ENCODE data around the gene NSDHL.

- no peak for TF ChIP-seq SETDB1 (CRISPR knock-in tag; IDR thresholded peaks at IDR 0.05; ENCODE audit: borderline replicate concordance)
- TF ChIP-seq POLR2A (IDR thresholded peaks at IDR 0.05; ENCODE audit: insufficient read depth in 1 of 2, low read depth in 2 of 2, low read length in 2 of 2): no peak
- TF ChIP-seq TGIF2 (CRISPR knock-in tag; IDR thresholded peaks at IDR 0.05): no peak
- no peak for TF ChIP-seq FOXA3 (CRISPR knock-in tag; IDR thresholded peaks at IDR 0.05)
- TF ChIP-seq ZNF639 (CRISPR knock-in tag; conservative IDR thresholded peaks at IDR 0.05): no peak
- no peak for TF ChIP-seq MYC (CRISPR knock-in tag; IDR thresholded peaks at IDR 0.05; ENCODE audit: borderline replicate concordance)
- no peak for TF ChIP-seq TRIM22 (IDR thresholded peaks at IDR 0.05)
- TF ChIP-seq ZSCAN12 (CRISPR knock-in tag; IDR thresholded peaks at IDR 0.05): no peak
Measured at GRCh38 chrX:152865232-152865920, 34.5 kb downstream of the NSDHL start.

All from HepG2 (cell line).